ENCODE data around the gene ZNF143.

Gene ZNF143

DNA sequence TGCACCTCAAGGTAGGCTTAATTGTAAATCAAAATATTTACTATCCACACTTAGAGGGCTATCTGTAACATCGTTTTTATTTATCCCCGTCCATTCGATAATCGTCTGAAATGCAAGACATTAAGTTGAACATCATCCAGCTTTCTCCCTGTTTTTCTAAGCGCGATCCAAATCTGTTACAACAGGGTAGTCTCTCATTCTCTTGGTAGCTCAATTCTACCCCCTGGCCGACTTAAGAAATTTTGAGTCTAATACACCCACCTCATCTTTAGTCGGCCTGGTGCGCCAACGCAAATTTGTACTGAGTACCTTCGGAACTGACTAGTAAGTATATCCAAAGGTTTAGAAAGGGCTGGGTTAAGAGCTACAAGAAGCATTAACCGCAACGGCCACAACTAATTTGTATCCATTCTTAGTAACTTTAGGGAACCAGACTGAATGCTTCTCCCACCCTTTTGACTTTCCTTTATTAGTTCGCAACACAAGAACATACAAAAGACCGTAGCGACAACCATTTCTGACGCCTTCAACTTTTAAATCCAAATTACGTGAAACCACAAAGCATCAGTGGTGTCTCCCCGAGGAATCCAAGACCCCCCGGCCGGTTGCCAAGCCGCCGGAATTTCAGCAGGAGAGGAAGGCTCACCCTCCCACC, 1.0 kb upstream of the ZNF143 start:
- peak; percentile 14 for DNase-seq (ENCODE audit: low read depth)
- TF ChIP-seq, protein P1, sequence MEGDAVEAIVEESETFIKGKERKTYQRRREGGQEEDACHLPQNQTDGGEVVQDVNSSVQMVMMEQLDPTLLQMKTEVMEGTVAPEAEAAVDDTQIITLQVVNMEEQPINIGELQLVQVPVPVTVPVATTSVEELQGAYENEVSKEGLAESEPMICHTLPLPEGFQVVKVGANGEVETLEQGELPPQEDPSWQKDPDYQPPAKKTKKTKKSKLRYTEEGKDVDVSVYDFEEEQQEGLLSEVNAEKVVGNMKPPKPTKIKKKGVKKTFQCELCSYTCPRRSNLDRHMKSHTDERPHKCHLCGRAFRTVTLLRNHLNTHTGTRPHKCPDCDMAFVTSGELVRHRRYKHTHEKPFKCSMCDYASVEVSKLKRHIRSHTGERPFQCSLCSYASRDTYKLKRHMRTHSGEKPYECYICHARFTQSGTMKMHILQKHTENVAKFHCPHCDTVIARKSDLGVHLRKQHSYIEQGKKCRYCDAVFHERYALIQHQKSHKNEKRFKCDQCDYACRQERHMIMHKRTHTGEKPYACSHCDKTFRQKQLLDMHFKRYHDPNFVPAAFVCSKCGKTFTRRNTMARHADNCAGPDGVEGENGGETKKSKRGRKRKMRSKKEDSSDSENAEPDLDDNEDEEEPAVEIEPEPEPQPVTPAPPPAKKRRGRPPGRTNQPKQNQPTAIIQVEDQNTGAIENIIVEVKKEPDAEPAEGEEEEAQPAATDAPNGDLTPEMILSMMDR (IDR thresholded peaks at IDR 0.05; ENCODE audit: control insufficient read depth, insufficient read depth, low read depth, low read length, missing control alignments) = no peak
- H3K4me3 ChIP-seq (ENCODE audit: control insufficient read depth, low read depth, low read length) = peak overlapping the region; percentile 79

DNA sequence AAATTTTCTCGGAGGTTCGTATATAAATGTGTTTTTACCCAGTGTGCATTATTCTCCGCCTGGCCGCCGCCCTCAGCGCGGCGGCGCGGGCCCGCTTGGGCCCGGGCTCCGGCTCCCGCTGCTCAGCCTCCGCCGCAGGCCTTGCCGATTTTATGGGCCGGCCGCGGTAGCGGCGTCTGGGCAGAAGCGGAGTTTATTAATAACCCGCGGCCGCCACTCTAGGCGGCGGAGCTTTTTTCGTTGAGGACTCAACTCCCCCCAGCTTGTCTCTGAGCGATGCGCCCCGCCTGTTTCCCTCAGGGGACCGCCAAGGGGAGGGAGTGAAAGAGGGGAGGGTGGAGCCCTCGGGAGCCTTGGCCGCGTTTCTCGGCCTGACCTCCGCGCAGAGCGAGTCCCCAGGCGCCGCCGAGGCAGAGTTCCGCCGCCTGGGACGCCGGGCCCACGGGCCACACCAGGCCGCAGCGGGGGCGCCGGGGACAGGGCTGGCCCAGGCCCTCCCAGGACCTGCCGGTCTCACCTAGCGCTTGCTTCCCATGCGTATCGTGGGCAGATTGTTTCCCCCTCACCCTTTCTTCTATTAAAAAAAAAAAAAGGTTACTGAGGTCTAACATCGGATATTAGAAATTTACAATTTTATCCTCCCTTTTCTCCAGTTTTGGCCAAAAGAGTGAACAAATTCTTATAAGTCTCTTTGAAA, 399 bp downstream of the ZNF143 start:
- peak; percentile 65 for DNase-seq (ENCODE audit: low read depth)
- peak overlapping the region; percentile 64 for H3K4me3 ChIP-seq (ENCODE audit: control insufficient read depth, low read depth, low read length)
- TF ChIP-seq, protein P1 (IDR thresholded peaks at IDR 0.05; ENCODE audit: control insufficient read depth, insufficient read depth, low read depth, low read length, missing control alignments) = no peak

DNA sequence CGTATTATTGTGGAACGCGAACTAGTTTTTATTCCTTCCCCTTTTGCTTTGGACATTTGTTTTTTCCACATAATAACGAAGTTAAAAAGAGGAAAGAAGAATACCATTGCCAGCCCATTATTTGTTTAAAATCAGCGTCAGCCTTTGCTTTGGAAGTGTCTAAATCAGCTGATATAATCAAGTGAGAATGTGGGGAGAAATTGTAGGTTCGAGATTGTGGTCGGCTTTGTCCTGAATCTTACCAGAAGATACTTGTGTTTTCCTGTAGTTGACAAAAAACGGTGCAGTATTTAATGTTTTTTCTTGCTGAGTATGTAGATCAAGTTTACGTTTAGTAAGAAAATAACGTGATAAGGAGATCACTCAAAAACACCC, 935 bp downstream of the ZNF143 start:
- TF ChIP-seq, protein P1 (IDR thresholded peaks at IDR 0.05; ENCODE audit: control insufficient read depth, insufficient read depth, low read depth, low read length, missing control alignments) = no peak
- DNase-seq (ENCODE audit: low read depth) = no peak
- peak overlapping the region; percentile 64 for H3K4me3 ChIP-seq (ENCODE audit: control insufficient read depth, low read depth, low read length)

DNA sequence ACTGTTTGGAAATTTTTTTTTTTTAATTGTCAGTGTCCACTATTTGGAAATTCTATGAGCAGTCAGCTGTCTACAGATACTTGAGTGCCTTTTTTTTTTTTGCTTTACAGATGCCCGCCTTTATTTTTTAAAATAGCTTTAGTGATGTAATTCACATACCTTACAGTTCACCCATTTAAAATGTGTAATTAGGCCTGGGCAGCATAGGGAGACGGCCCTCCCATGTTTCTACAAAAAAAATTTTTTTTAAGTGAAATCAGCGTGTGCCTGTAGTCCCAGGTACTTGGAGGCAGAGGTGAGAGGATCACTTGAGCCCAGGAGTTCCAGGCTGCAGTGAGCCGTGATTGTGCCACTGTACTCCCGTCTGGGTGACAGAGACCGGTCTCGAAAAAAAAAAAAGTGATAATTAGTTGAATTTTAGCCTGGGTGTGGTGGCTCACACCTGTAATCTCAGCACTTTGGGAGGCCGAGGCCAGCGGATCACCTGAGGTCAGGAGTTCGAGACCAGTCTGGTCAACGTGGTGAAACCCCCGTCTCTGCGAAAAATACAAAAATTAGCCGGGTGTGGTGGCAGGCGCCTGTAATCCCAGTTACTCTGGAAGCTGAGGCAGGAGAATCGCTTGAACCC, 1.5 kb downstream of the ZNF143 start:
- TF ChIP-seq, protein P1 (IDR thresholded peaks at IDR 0.05; ENCODE audit: control insufficient read depth, insufficient read depth, low read depth, low read length, missing control alignments) = no peak
- H3K4me3 ChIP-seq (ENCODE audit: control insufficient read depth, low read depth, low read length) = peak overlapping the region; percentile 64
- DNase-seq (ENCODE audit: low read depth) = no peak

DNA sequence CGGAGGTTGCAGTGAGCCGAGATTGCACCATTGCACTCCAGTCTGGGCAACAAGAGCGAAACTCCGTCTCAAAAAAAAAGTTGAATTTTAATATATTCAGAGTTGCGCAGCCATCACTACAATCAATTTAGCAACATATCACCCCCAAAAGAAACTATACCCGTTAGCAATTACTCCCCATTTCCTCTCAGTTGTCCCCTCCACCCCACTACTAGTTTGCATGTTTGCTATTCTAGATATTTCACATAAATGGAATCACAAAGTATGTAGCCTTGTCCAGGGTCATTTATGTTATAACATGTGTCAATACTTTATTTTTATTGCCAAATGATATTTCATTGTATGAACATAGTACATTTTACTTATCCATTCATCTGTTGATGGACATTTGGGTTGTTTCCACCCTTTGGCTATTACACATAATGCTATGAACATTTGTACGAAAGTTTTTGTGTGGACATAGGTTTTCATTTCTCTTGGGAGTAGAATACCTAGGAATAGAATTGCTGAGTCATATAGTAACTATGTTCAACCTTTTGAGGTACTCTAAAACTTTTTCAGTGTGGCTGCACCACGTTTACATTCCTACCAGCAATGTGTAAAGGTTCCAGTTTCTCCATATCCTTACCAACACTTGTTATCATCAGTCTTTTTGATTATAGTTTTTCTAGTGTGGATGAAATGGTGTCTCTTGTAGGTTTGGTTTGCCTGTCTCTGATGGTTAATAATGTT, 2.2 kb downstream of the ZNF143 start:
- H3K4me3 ChIP-seq (ENCODE audit: control insufficient read depth, low read depth, low read length) = no peak overlapping the region
- no peak for DNase-seq (ENCODE audit: low read depth)

DNA sequence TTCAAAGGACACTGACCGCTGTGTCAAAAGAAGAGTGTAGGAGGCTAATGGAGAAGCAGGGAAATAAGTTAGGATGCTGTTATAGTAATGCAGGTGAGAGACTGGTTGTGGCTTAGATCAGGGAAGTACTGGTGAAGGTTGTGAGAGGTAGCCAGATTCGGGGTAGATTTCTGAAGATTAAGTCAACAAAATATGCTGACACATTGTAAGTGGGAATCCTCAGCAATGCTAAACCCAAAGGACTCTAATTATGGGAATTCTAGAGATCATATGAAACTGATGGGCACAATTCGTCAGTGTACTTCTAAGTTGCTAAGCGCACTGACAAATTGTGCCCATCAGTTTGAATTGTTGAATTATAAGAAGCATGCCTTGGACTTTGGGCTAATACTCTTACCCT, 10.0 kb downstream of the ZNF143 start:
- no peak for DNase-seq (ENCODE audit: low read depth)
- no peak overlapping the region for H3K4me3 ChIP-seq (ENCODE audit: control insufficient read depth, low read depth, low read length)
- TF ChIP-seq, protein P1 (IDR thresholded peaks at IDR 0.05; ENCODE audit: control insufficient read depth, insufficient read depth, low read depth, low read length, missing control alignments) = no peak

More for the DNA sequence above, 2.2 kb downstream of the ZNF143 start:
- TF ChIP-seq, protein P1 (IDR thresholded peaks at IDR 0.05; ENCODE audit: control insufficient read depth, insufficient read depth, low read depth, low read length, missing control alignments) = no peak
